SJSA1 (cell line): ENCODE measurements around the gene ATAD3A. TPM values are rescaled to one million over a fixed set of nuclear protein-coding genes. Genes with fewer than 3 reads are reported as not detected.
"Not testable (repeated sequence)": the region's sequence is repeated elsewhere in the genome, so short reads cannot be mapped to it uniquely, and the experiment has no call there.

Experiments used
- DNase-seq, 2 experiments: peaks; one replicate each; pipeline ENCODE4 v3.0.0-alpha.2; 2015 to 2020; ENCODE audit warnings: low spot score in 2 of 2, low read depth in 1 of 2
- H3K27ac ChIP-seq: fragments of 250-450 bp; sonication (Bioruptor Pico); 2 replicates; pipeline ENCODE4 v1.5.1; 2020; ENCODE audit warnings: mild to moderate bottlenecking, moderate library complexity
- H3K27me3 ChIP-seq: fragments of 250-450 bp; sonication (Bioruptor Pico); replicated peaks from 2 replicates; pipeline ENCODE4 v1.5.1; 2020; ENCODE audit warnings: mild to moderate bottlenecking, moderate library complexity
- H3K36me3 ChIP-seq: fragments of 250-450 bp; sonication (Bioruptor Pico); 2 replicates; pipeline ENCODE4 v1.5.1; 2020; ENCODE audit warnings: mild to moderate bottlenecking
- H3K4me1 ChIP-seq: fragments of 250-450 bp; sonication (Bioruptor Pico); replicated peaks from 2 replicates; pipeline ENCODE4 v1.6.1; 2021; ENCODE audit warnings: mild to moderate bottlenecking
- H3K4me3 ChIP-seq: fragments of 250-450 bp; sonication (Bioruptor Pico); 2 replicates; pipeline ENCODE4 v1.5.1; 2020; ENCODE audit warnings: mild to moderate bottlenecking
- H3K9me3 ChIP-seq: fragments of 250-450 bp; sonication (Bioruptor Pico); replicated peaks from 2 replicates; pipeline ENCODE4 v1.5.1; 2020; ENCODE audit warnings: mild to moderate bottlenecking
- total RNA-seq: library from RNA; depleted of rRNA; stranded (reverse); fragments of >200 nt; shearing (Covaris generic); gene quantifications from 2 replicates; pipeline ENCODE4 v1.2.3, GENCODE V29; 2014

ATAD3A gene
- total RNA-seq, 1 experiment from 2014 or later = 51.6 TPM

DNA sequence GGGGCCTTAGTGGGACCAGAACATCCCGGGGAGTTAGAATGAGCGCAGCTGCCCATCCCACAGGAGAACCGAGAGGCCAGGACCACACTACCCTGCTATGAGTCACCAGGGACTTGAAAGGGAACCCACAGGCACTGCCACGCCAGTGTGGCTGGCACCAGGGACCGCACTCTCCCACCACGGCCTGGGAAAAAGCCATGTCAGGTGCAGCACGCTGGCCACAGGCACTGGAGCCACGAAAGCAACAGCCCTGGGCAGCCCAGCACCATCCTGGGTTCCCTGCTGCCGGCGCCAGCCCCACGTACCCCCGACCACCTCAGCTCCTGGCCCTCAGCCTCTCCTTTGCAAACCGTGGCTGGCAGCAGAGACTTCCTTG, 42.6 kb downstream of the ATAD3A start:
- DNase-seq = peak in 1 of 2 experiments; percentile 26
- Histone ChIP-seq H3K4me1 (peaks cover 26% of the 10 kb centered on the region), H3K36me3 (peaks cover 33% of the 10 kb centered on the region), H3K27ac (no peak overlapping the region), H3K27me3 (no peaks in the 10 kb centered on the region), H3K9me3 (no peaks in the 10 kb centered on the region), H3K4me3 (no peak overlapping the region)

DNA sequence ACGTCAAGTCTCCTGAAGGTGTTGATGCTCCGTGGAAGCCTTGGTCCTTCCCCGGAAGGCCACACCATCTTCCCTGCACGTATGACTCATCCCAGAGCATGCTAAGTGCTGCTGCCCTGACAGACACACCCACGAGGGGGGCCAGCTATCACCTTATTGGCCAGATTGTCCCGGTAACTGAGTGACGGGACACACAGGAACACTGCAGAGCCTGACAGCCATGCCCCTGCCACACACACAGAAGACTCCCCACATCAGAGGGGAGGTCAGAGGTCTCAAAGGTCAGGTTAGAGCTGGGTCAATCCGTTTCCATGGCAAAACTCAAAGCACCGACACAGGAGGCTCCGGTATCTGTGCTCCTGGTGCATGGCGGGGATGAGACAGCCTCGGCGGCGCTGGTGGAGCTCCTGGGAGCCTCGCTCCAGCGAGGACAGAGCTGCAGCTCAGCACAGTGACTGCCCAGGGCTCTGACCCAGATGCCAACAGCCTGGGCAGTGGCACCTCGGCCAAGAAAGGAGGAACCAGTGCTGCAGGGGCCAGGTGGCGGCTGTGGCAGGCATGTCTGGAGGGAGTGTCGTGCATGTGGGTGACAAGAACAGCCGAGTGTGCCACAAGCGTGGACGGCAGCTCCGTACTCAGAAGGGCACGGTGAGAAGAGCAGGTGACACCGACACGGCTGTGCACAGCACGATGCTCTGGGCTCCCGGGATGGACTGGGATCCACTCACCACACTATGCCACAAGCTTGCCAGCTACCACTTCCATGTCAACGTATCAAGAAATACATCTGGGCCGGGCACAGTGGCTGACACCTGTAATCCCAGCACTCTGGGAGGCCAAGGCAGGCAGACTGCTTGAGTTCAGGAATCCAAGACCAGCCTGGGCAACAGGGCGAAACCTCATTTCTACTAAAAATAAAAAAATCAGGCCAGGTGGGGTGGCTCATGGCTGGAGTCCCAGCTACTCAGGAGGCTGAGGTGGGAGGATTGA, 43.3 kb downstream of the ATAD3A start:
- Histone ChIP-seq H3K4me1 (peaks cover 26% of the 10 kb centered on the region), H3K27me3 (no peaks in the 10 kb centered on the region), H3K9me3 (no peaks in the 10 kb centered on the region), H3K36me3 (peaks cover 40% of the 10 kb centered on the region), H3K27ac (no peak overlapping the region), H3K4me3 (no peak overlapping the region)
- peak; percentile 51 to 82 for DNase-seq

DNA sequence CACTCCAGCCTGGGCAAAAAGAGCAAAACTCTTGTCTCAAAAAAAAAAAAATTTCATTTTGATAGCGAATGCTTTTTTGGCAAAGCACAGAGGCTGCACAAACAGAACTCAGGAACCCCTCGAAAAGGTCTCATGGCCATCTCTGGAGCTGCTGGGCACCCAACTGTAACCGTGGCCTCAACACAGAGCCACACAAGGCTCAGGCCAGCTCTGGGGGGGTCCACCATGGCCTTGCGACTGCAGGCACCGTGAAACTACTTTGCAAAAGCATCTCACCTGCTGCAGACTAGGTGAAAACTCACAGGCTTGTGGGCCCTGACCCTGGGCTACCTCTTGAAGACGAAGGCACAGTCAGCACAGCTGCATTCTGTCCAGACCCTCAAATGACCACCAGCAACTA, 44.5 kb downstream of the ATAD3A start:
- Histone ChIP-seq H3K4me3 (no peak overlapping the region), H3K4me1 (peaks cover 19% of the 10 kb centered on the region), H3K9me3 (no peaks in the 10 kb centered on the region), H3K27ac (no peak overlapping the region), H3K36me3 (peaks cover 53% of the 10 kb centered on the region), H3K27me3 (no peaks in the 10 kb centered on the region)
- DNase-seq = no peak

DNA sequence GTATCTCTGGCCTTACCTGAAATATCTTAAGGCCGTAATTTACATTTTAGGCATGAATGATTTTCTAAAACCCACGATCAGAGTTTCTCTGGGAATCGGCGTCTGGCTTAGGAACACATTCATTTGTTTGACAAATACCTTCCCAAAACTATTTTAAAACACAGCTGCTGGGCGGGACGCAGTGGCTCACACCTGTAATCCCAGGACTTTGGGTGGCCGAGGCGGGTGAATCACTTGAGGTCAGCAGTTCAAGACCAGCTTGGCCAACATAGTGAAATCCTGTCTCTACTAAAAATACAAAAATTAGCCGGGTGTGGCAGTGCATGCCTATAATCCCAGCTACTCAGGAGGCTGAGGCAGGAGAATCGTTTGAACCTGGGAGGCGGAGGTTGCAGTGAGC, 45.0 kb downstream of the ATAD3A start:
- Histone ChIP-seq H3K36me3 (peaks cover 55% of the 10 kb centered on the region), H3K4me1 (peaks cover 14% of the 10 kb centered on the region)
- not testable (repeated sequence) for H3K9me3 ChIP-seq, H3K27me3 ChIP-seq, DNase-seq, H3K4me3 ChIP-seq, H3K27ac ChIP-seq

DNA sequence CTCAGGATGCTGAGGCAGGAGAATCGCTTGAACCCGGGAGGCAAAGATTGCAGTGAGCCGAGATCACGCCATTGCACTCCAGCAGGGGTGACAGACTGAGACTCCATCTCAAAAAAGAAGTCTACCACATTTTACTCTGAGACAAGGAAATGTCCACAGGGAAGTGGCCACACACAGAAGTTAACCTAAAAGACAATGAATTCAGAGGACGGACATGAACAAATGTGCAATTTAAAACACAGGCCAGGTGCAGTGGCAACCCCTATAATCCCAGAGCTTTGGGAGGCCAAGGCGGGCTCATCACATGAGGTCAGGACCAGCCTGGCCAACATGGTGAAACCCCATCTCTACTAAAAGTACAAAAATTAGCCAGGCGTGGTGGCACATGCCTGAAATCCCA, 45.7 kb downstream of the ATAD3A start:
- Histone ChIP-seq H3K36me3 (peaks cover 61% of the 10 kb centered on the region), H3K4me1 (peaks cover 14% of the 10 kb centered on the region)
- H3K27me3 ChIP-seq, H3K4me3 ChIP-seq, H3K27ac ChIP-seq, DNase-seq, H3K9me3 ChIP-seq: not testable (repeated sequence)

DNA sequence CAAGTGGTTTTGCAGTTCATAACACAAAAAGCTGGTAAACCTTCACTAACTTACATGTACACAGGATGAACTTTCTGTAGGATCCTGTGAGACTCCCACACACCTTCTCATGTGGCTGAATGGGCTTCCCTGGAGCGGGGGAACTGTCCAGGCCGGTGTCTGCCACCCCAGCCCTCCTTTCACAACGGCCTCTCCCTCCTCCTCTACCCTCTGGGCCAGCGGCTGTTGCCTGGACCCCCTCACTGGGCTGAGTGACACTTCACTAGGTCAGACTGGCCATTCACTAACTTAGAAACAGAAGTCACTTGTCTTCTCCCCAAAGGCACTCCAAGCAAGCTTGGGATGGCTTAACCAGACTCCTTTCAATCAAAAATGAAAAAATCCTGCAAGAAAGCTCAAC, 46.6 kb downstream of the ATAD3A start:
- peaks cover 14% of the 10 kb centered on the region for H3K4me1 ChIP-seq
- no peak overlapping the region for H3K4me3 ChIP-seq
- no peaks in the 10 kb centered on the region for H3K9me3 ChIP-seq
- no peak overlapping the region for H3K27ac ChIP-seq
- no peak for DNase-seq
- no peaks in the 10 kb centered on the region for H3K27me3 ChIP-seq
- peaks cover 70% of the 10 kb centered on the region for H3K36me3 ChIP-seq

DNA sequence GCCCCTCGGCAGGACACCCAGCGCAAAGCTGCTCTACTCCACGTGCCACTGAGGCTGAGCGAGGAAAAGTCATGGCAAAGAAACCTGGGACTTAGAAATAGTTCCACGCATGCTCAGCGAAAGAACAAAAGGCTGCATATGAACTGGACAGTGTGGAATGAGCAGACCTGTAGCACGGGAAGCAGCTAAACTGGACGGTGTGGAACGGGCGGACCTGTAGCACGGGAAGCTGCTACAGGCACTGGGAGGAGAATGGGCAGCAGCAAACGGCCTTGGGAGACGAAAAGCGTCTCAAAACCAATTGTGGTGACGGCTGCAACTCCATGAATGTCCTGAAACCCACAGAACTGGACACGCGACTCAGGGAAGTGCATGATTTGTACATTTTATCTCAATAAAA, 47.1 kb downstream of the ATAD3A start:
- DNase-seq = no peak
- no peaks in the 10 kb centered on the region for H3K9me3 ChIP-seq
- peaks cover 14% of the 10 kb centered on the region for H3K4me1 ChIP-seq
- H3K4me3 ChIP-seq = no peak overlapping the region
- no peaks in the 10 kb centered on the region for H3K27me3 ChIP-seq
- H3K27ac ChIP-seq = no peak overlapping the region
- H3K36me3 ChIP-seq = peaks cover 75% of the 10 kb centered on the region

DNA sequence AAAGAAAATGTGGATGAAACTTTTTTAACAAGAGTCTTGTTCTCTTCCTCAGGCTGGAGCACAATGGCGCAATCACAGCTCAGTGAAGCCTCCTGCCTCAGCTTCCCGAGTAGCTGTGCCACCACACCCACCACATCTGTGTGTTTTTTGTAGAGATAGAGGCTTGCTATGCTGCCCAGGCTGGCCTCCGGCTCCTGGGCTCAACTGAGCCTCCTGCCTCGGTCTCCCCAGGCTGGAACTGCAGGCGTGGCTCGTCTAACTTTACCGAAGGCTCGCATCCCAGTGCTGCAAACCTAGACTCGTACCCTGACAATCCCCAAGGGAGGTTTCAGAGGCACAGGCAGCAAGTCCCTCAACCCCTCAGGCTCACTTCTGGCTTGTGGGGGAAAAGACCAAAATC, 48.2 kb downstream of the ATAD3A start:
- Histone ChIP-seq H3K36me3 (peaks cover 81% of the 10 kb centered on the region), H3K4me1 (peaks cover 4% of the 10 kb centered on the region), H3K4me3 (no peak overlapping the region), H3K27ac (no peak overlapping the region), H3K27me3 (no peaks in the 10 kb centered on the region), H3K9me3 (no peaks in the 10 kb centered on the region)
- DNase-seq = no peak

DNA sequence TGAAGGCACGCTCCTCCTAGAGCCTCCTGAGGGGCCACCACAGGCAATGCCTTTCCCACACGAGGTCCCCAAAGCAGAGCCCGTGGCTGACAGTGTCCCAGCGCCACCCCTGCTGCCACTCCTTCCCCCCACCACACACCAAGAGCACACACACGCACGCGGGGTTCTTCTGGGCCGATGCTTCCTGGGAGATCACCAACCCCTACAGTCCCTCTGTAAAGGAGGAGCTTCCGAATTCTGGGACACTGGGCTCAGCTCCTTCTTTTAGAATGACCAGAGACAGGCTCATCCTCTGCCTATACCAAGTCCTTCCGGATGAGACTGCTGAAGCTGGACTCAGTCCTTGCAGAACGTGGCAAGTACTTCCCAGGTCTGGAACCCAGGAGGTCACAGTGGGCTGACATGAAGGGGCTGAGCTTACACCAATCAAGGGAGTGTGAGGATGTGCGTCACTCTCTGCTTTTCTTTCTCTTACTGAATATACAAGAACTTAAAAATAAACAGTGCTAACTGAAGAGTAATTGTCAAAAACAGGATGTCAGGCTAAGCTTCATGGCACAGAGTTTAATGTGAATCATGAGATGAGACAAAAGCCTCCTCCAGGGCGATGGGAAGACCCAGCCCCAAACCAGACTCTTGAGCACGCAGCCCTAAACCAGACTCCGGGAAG, 50.0 kb downstream of the ATAD3A start:
- no peaks in the 10 kb centered on the region for H3K9me3 ChIP-seq
- no peaks in the 10 kb centered on the region for H3K27me3 ChIP-seq
- H3K36me3 ChIP-seq = peaks cover 91% of the 10 kb centered on the region
- H3K4me1 ChIP-seq = no peaks in the 10 kb centered on the region
- H3K27ac ChIP-seq = no peak overlapping the region
- DNase-seq = no peak
- H3K4me3 ChIP-seq = no peak overlapping the region

DNA sequence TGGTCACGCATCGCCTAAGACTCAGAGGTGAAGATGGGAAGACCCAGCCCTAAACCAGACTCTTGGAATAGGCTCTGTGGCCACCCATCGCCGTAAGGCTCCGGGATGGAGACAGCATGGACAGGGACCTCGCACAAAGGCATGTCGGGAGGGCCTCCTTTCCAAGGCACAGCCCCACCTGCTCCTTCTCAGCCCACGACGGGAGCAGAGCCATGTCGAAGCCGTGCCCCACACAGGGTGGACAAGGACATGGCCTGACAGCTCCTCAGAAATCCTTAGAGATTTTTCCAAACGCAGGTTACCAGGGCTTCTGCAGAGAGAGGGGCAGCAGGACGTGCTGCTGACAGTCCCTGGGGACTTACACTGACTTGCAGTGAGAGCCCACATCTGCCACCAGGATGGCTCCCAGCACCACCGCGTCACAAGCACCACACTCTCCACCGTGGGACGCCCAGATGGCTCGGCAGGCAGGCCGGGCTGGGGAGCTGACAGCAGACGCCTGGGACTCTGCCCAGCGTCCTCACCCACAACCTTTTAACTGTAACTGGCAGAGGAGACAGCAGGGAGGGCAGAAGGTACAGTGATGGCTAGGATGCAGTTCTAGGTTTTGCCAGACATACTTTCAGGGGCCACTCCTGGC, 50.7 kb downstream of the ATAD3A start:
- H3K27me3 ChIP-seq = no peaks in the 10 kb centered on the region
- no peak for DNase-seq
- H3K27ac ChIP-seq = no peak overlapping the region
- no peaks in the 10 kb centered on the region for H3K9me3 ChIP-seq
- H3K4me3 ChIP-seq = no peak overlapping the region
- no peaks in the 10 kb centered on the region for H3K4me1 ChIP-seq
- H3K36me3 ChIP-seq = peaks cover 90% of the 10 kb centered on the region

DNA sequence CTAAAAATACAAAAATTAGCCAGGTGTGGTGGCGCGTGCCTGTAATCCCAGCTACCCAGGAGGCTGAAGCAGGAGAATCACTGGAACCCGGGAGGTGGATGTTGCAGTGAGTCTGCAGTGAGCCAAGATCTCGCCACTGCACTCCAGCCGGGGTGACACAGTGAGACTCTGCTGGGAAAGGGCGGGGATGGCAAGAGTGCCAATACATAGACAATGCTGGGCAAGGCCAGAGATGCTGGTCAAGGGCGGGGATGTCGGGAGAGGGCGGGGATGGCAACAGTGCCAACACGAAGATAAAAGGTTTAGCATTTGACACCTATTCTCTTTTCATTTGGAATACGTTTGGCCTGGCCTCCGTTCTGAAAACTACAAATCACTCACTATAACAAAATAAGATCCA, 51.7 kb downstream of the ATAD3A start:
- Histone ChIP-seq H3K9me3 (no peaks in the 10 kb centered on the region), H3K27me3 (no peaks in the 10 kb centered on the region), H3K4me1 (no peaks in the 10 kb centered on the region), H3K36me3 (peaks cover 88% of the 10 kb centered on the region), H3K4me3 (no peak overlapping the region), H3K27ac (no peak overlapping the region)
- DNase-seq = no peak

DNA sequence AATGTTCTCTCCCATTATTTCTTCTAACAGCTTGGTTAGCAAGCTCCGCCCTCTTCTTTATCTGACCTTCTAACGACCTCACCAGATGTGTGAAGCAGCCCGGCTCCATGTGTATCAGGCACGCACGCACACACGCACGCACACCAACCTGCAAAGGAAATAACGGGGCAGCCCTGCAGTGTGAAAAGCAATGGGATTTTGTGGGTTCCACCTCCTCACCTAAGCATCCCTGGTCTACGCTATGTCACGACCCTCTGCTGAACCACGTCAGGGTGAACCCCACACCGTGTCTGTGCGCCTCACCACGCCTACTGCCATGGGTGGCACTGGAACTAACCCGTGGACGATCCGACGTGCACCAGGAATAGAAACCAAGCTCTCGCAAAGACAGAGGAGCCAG, 52.3 kb downstream of the ATAD3A start:
- Histone ChIP-seq H3K4me1 (no peaks in the 10 kb centered on the region), H3K27ac (no peak overlapping the region), H3K9me3 (no peaks in the 10 kb centered on the region), H3K36me3 (peaks cover 89% of the 10 kb centered on the region), H3K27me3 (no peaks in the 10 kb centered on the region), H3K4me3 (no peak overlapping the region)
- no peak for DNase-seq

DNA sequence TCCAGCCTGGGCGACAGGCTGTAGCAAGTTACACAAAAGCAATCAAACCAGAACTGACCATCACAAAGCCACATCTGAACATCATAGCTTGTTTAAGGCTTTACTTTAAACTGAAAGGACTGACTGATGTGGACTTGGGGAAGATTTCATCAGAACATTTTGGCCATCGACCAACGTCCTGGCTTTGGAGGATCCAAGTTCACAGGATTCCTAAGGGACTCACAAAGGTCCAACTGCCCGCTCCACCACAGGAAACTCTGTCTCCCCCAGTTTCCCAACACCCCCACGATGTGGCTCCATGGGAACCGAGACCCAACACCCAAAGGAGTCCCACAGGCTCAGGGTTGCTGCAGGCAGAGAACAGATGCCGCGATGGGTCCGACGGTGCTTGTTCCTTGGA, 53.4 kb downstream of the ATAD3A start:
- Histone ChIP-seq H3K36me3 (peaks cover 87% of the 10 kb centered on the region), H3K27ac (no peak overlapping the region), H3K27me3 (no peaks in the 10 kb centered on the region), H3K4me3 (no peak overlapping the region), H3K9me3 (no peaks in the 10 kb centered on the region), H3K4me1 (no peaks in the 10 kb centered on the region)
- DNase-seq = no peak
